Stromal cell of bone marrow (primary cell): ENCODE measurements around the gene OGFR.

Experiments
- DNase-seq: peaks from one replicate; pipeline ENCODE4 v3.0.0-alpha.2; 2012; ENCODE audit warnings: low read depth

OGFR gene

GRCh38 chr20:62815066-62815991 lies 10.7 kb downstream of the OGFR start:
- no peak for DNase-seq

- DNase-seq = no peak
Observed at GRCh38 chr20:62816031-62816883, 11.6 kb downstream of the OGFR start.

- no peak for DNase-seq
Observed at GRCh38 chr20:62816884-62817873, 12.5 kb downstream of the OGFR start, which contains the start of gene COL9A3. COL9A3 (plus strand) TSS chr20:62817050; CDS start chr20:62817065, 15 bp downstream.

GRCh38 chr20:62817975-62818591 lies 13.4 kb downstream of the OGFR start:
- no peak for DNase-seq

- DNase-seq = no peak
Observed at GRCh38 chr20:62818592-62819493, 14.2 kb downstream of the OGFR start.

- DNase-seq = no peak
Observed at GRCh38 chr20:62819494-62820174, 15.0 kb downstream of the OGFR start.

GRCh38 chr20:62820208-62820961 lies 15.8 kb downstream of the OGFR start:
- no peak for DNase-seq

- DNase-seq = no peak
Observed at GRCh38 chr20:62820962-62821725, 16.5 kb downstream of the OGFR start.

- DNase-seq = no peak
Observed at GRCh38 chr20:62821726-62822210, 17.1 kb downstream of the OGFR start.

- DNase-seq = no peak
Observed at GRCh38 chr20:62822239-62822787, 17.7 kb downstream of the OGFR start.

- no peak for DNase-seq
Observed at GRCh38 chr20:62822788-62823651, 18.4 kb downstream of the OGFR start.

- no peak for DNase-seq
Observed at GRCh38 chr20:62823688-62824475, 19.2 kb downstream of the OGFR start.

GRCh38 chr20:62824476-62825332 lies 20.1 kb downstream of the OGFR start:
- no peak for DNase-seq

GRCh38 chr20:62825333-62825985 lies 20.8 kb downstream of the OGFR start:
- no peak for DNase-seq
